CD4-positive, alpha-beta memory T cell (primary cell): ENCODE data around the gene LRP10. TPM values are rescaled to one million over a fixed set of nuclear protein-coding genes. Genes with fewer than 3 reads are reported as not detected.

Source experiments
- CTCF ChIA-PET: fragments of 350-600 bp; sonication (Branson Sonifier 250); formaldehyde crosslinking; loops from one replicate; lab custom pipeline; 2021; ENCODE audit warnings: inconsistent platforms; ENCODE audit not compliant: partially characterized antibody; lab: Charles Lee
- POLR2A ChIA-PET: fragments of 350-600 bp; sonication (Branson Sonifier 250); formaldehyde crosslinking; loops from one replicate; lab custom pipeline; 2021; ENCODE audit not compliant: partially characterized antibody; lab: Charles Lee
- DNase-seq, 5 donors: peaks; one replicate each; pipeline versions ENCODE4 v3.0.0 to v3.0.0-alpha.2; 2020 to 2022; ENCODE audit warnings: mixed read lengths in 1 of 5
- H3K27ac ChIP-seq: one replicate; pipeline ENCODE4 v1.7.0; 2013; ENCODE audit warnings: low read depth, low read length
- H3K27me3 ChIP-seq: 2 replicates; pipeline ENCODE4 v1.7.0; 2013; ENCODE audit warnings: mild to moderate bottlenecking, low read length, moderate library complexity; ENCODE audit not compliant: insufficient read depth
- H3K36me3 ChIP-seq: 2 replicates; pipeline ENCODE4 v1.7.0; 2013; ENCODE audit warnings: mild to moderate bottlenecking, low read length, moderate library complexity; ENCODE audit not compliant: insufficient read depth
- H3K4me1 ChIP-seq: 2 replicates; pipeline ENCODE4 v1.7.0; 2013; ENCODE audit warnings: mild to moderate bottlenecking, low read length, moderate library complexity; ENCODE audit not compliant: insufficient read depth
- H3K4me3 ChIP-seq, 2 donors: one replicate each; pipeline ENCODE4 v1.7.0; 2013; ENCODE audit warnings: low read length in 2 of 2, mild to moderate bottlenecking in 1 of 2
- H3K9me3 ChIP-seq, 2 donors: one replicate each; pipeline ENCODE4 v1.7.0; 2013; ENCODE audit warnings: low read length in 2 of 2, control low read depth in 1 of 2; ENCODE audit not compliant: control insufficient read depth in 1 of 2
- H3K27ac Mint-ChIP-seq, 7 donors: one replicate each; pipeline ENCODE4 v1.8.0; 2020 to 2021; ENCODE audit warnings: mixed read lengths in 7 of 7, mild to moderate bottlenecking in 6 of 7, inconsistent platforms in 3 of 7, moderate library complexity in 3 of 7
- H3K27me3 Mint-ChIP-seq, 2 donors: one replicate each; pipeline ENCODE4 v1.8.0; 2020 to 2021; ENCODE audit warnings: mixed read lengths in 2 of 2
- H3K36me3 Mint-ChIP-seq, 2 donors: one replicate each; pipeline ENCODE4 v1.8.0; 2020 to 2021; ENCODE audit warnings: mixed read lengths in 2 of 2, inconsistent platforms in 1 of 2, mild to moderate bottlenecking in 1 of 2
- H3K4me1 Mint-ChIP-seq, 4 donors: one replicate each; pipeline ENCODE4 v1.8.0; 2020 to 2021; ENCODE audit warnings: mixed read lengths in 4 of 4, mild to moderate bottlenecking in 1 of 4
- H3K4me3 Mint-ChIP-seq, 8 donors: one replicate each; pipeline ENCODE4 v1.8.0; 2020 to 2021; ENCODE audit warnings: mixed read lengths in 8 of 8, mild to moderate bottlenecking in 7 of 8, moderate library complexity in 6 of 8, inconsistent platforms in 3 of 8
- H3K9me3 Mint-ChIP-seq, 8 donors: one replicate each; pipeline ENCODE4 v1.8.0; 2020 to 2021; ENCODE audit warnings: mixed read lengths in 8 of 8, mild to moderate bottlenecking in 5 of 8, inconsistent platforms in 3 of 8, moderate library complexity in 1 of 8
- intact Hi-C: fragments of 100-400 bp; cut with micrococcal nuclease; formaldehyde crosslinking; loops from one replicate; pipeline ENCODE4 v1.15.1; 2023
- polyA plus RNA-seq, 2 donors: library from polyadenylated mRNA; unstranded; fragments of 300-500 nt; fragmentation: Illumina TruSeq; gene quantifications; one replicate each; pipeline ENCODE4 v1.2.3, GENCODE V29; 2021
- total RNA-seq, 2 experiments: library from RNA; stranded (reverse); gene quantifications; one replicate each; pipeline ENCODE4 v1.2.3, GENCODE V29; 2021

LRP10 gene
- total and polyA plus RNA-seq, 4 experiments from 2014 or later: 92.0 to 118 (median 95.6) TPM

GRCh38 chr14:22885975-22886374 lies 14.4 kb downstream of the LRP10 start:
- peaks cover 0 to 2% (median 0%) of the 10 kb centered on the region in 8 donors for H3K9me3 Mint-ChIP-seq
- DNase-seq: no peak
- intact Hi-C loops: loop anchor here (2.0 kb wide), 1 partner anchor 43 kb away; the partner anchor contains the start of gene PRMT5
- H3K27ac Mint-ChIP-seq: peak overlapping the region; percentile 15 to 95 (median 89)
- H3K27me3 Mint-ChIP-seq: no peaks in the 10 kb centered on the region
- ChIA-PET CTCF (interaction anchor here (1.0 to 11.4 kb wide), 12 partner anchors 8 to 316 kb away, joined by 3 to 191 read pairs (median 6); partner anchors contain the start of gene LRP10), POLR2A (interaction anchor here (0.9 to 10.8 kb wide), 16 partner anchors 8 to 345 kb away, joined by 3 to 208 read pairs (median 8); partner anchors contain the start of genes ACIN1, C14orf119, LRP10 and MRPL52)
- H3K36me3 Mint-ChIP-seq: peaks cover 6 to 8% of the 10 kb centered on the region in 2 donors
- Histone ChIP-seq H3K4me1 (peaks cover 57% of the 10 kb centered on the region), H3K36me3 (no peaks in the 10 kb centered on the region), H3K9me3 (no peaks in the 10 kb centered on the region), H3K27me3 (no peaks in the 10 kb centered on the region), H3K4me3 (no peak overlapping the region), H3K27ac (peak overlapping the region; percentile 68)
- peaks cover 36 to 85% (median 60%) of the 10 kb centered on the region in 4 donors for H3K4me1 Mint-ChIP-seq
- peak overlapping the region; percentile 67 to 97 (median 78) for H3K4me3 Mint-ChIP-seq

GRCh38 chr14:22886500-22887259 lies 15.1 kb downstream of the LRP10 start:
- Mint-ChIP-seq H3K27me3 (no peaks in the 10 kb centered on the region), H3K27ac (peak overlapping the region; percentile 93 to 99 (median 97)), H3K4me3 (peak overlapping the region; percentile 87 to 97 (median 94)), H3K4me1 (peaks cover 34 to 85% (median 59%) of the 10 kb centered on the region in 4 donors), H3K36me3 (peaks cover 6 to 8% of the 10 kb centered on the region in 2 donors), H3K9me3 (peaks cover 0 to 2% (median 0%) of the 10 kb centered on the region in 8 donors)
- Histone ChIP-seq H3K27ac (peak overlapping the region; percentile 68), H3K4me1 (peaks cover 57% of the 10 kb centered on the region), H3K4me3 (peak overlapping the region; percentile 24 to 30), H3K36me3 (no peaks in the 10 kb centered on the region), H3K9me3 (no peaks in the 10 kb centered on the region), H3K27me3 (no peaks in the 10 kb centered on the region)
- intact Hi-C loops: loop anchor here (1.0 to 2.0 kb wide), 5 partner anchors 14 to 57 kb away; partner anchors contain the start of genes LRP10, MRPL52, PRMT5 and RBM23
- peak; percentile 73 to 85 (median 78) for DNase-seq
- ChIA-PET POLR2A (interaction anchor here (0.6 to 10.8 kb wide), 21 partner anchors 9 to 890 kb away, joined by 3 to 208 read pairs (median 6); partner anchors contain the start of genes ACIN1, C14orf119, DAD1 and LRP10), CTCF (interaction anchor here (0.5 to 11.4 kb wide), 14 partner anchors 9 to 317 kb away, joined by 3 to 191 read pairs (median 6); partner anchors contain the start of genes LRP10 and MRPL52)

DNA sequence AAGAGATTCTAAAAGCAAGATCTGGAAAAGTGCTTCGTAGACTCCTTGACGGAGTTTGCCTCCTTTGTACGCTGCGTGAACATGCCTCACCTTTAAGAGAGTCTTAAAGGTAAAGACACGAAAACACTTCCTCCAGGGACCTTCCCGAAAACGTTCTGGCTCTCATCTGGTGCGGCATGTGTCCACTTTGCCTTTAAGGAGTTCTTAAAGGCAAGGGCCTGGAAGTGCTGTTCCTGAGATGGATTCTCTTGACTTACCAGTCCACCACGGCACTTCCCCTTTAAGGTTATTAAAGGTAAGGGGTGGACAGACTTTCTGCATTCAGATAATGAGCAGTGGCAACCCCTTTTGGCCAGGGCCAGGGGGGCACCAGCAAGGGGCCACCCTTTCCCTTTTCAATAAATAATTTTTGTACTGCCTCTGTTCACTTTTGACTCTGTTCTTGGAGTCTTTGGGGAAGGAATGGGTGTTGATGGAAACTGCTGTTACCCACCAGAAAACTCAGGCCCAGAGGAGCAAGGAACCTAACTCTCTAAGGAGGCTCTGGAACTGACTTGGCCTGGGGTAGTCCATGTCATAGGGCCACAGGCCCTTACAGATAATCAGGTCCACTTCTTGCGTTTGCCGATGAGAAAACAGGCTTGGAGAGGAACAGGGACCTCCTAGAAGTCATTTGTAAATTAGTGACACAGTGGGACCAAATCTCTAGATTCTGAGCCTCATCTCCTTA lies 15.9 kb downstream of the LRP10 start:
- H3K4me3 Mint-ChIP-seq: peak overlapping the region; percentile 87 to 97 (median 94)
- ChIA-PET CTCF (interaction anchor here (0.8 to 11.4 kb wide), 12 partner anchors 9 to 317 kb away, joined by 3 to 191 read pairs (median 10); partner anchors contain the start of genes LRP10 and MRPL52), POLR2A (interaction anchor here (0.9 to 10.8 kb wide), 18 partner anchors 9 to 890 kb away, joined by 3 to 208 read pairs (median 8); partner anchors contain the start of genes DAD1, LRP10, MRPL52 and OXA1L)
- H3K36me3 ChIP-seq: no peaks in the 10 kb centered on the region
- peaks cover 6 to 8% of the 10 kb centered on the region in 2 donors for H3K36me3 Mint-ChIP-seq
- no peaks in the 10 kb centered on the region for H3K9me3 ChIP-seq
- peak overlapping the region; percentile 93 to 99 (median 97) for H3K27ac Mint-ChIP-seq
- peaks cover 0 to 2% (median 0%) of the 10 kb centered on the region in 8 donors for H3K9me3 Mint-ChIP-seq
- no peaks in the 10 kb centered on the region for H3K27me3 Mint-ChIP-seq
- no peaks in the 10 kb centered on the region for H3K27me3 ChIP-seq
- intact Hi-C loops: loop anchor here (1.0 to 2.0 kb wide), 5 partner anchors 13 to 58 kb away; partner anchors contain the start of genes LRP10, MRPL52, PRMT5 and RBM23
- H3K4me1 Mint-ChIP-seq: peaks cover 34 to 77% (median 56%) of the 10 kb centered on the region in 4 donors
- H3K4me3 ChIP-seq: peak overlapping the region; percentile 24 to 30
- peaks cover 54% of the 10 kb centered on the region for H3K4me1 ChIP-seq
- H3K27ac ChIP-seq: peak overlapping the region; percentile 68
- DNase-seq: peak; percentile 61 to 84 (median 68)

GRCh38 chr14:22887990-22888378 lies 16.4 kb downstream of the LRP10 start:
- Histone ChIP-seq H3K27me3 (no peaks in the 10 kb centered on the region), H3K4me3 (peak overlapping the region; percentile 24 to 30), H3K27ac (peak overlapping the region; percentile 68), H3K36me3 (no peaks in the 10 kb centered on the region), H3K9me3 (no peaks in the 10 kb centered on the region), H3K4me1 (peaks cover 48% of the 10 kb centered on the region)
- Mint-ChIP-seq H3K36me3 (peaks cover 6 to 9% of the 10 kb centered on the region in 2 donors), H3K9me3 (peaks cover 0 to 2% (median 0%) of the 10 kb centered on the region in 8 donors), H3K27ac (peak overlapping the region; percentile 93 to 99 (median 97)), H3K4me1 (peaks cover 32 to 72% (median 53%) of the 10 kb centered on the region in 4 donors), H3K27me3 (no peaks in the 10 kb centered on the region), H3K4me3 (peak overlapping the region; percentile 87 to 97 (median 94))
- peak in 3 of 5 donors; percentile 24 to 47 (median 37) for DNase-seq
- intact Hi-C loops: loop anchor here (1.0 to 2.0 kb wide), 5 partner anchors 12 to 59 kb away; partner anchors contain the start of genes LRP10, MRPL52, PRMT5 and RBM23
- CTCF ChIA-PET: interaction anchor here (0.8 to 11.4 kb wide), 11 partner anchors 9 to 318 kb away, joined by 3 to 191 read pairs (median 5); partner anchors contain the start of genes LRP10 and MRPL52
- POLR2A ChIA-PET: interaction anchor here (0.7 to 10.8 kb wide), 13 partner anchors 8 to 891 kb away, joined by 3 to 208 read pairs (median 6); partner anchors contain the start of genes ACIN1, C14orf119, DAD1 and LRP10

GRCh38 chr14:22888662-22889061 lies 17.1 kb downstream of the LRP10 start:
- Mint-ChIP-seq H3K4me3 (peak overlapping the region; percentile 87 to 97 (median 94)), H3K9me3 (peaks cover 0 to 2% (median 0%) of the 10 kb centered on the region in 8 donors), H3K36me3 (peaks cover 6 to 12% of the 10 kb centered on the region in 2 donors), H3K4me1 (peaks cover 30 to 66% (median 49%) of the 10 kb centered on the region in 4 donors), H3K27ac (peak overlapping the region; percentile 93 to 99 (median 97)), H3K27me3 (no peaks in the 10 kb centered on the region)
- CTCF ChIA-PET: interaction anchor here (0.9 to 11.4 kb wide), 11 partner anchors 9 to 318 kb away, joined by 3 to 191 read pairs (median 5); partner anchors contain the start of genes LRP10 and MRPL52
- DNase-seq: peak; percentile 29 to 47 (median 40)
- Histone ChIP-seq H3K4me1 (peaks cover 45% of the 10 kb centered on the region), H3K27ac (peak overlapping the region; percentile 68), H3K27me3 (no peaks in the 10 kb centered on the region), H3K36me3 (no peaks in the 10 kb centered on the region), H3K9me3 (no peaks in the 10 kb centered on the region), H3K4me3 (no peak overlapping the region)
- POLR2A ChIA-PET: interaction anchor here (0.7 to 10.8 kb wide), 16 partner anchors 8 to 677 kb away, joined by 3 to 208 read pairs (median 5); partner anchors contain the start of genes ACIN1, C14orf119, DAD1 and LRP10
- intact Hi-C loops: no loop called here

- Mint-ChIP-seq H3K4me1 (peaks cover 27 to 48% (median 36%) of the 10 kb centered on the region in 4 donors), H3K9me3 (peaks cover 0 to 2% (median 0%) of the 10 kb centered on the region in 8 donors), H3K36me3 (peaks cover 8 to 12% of the 10 kb centered on the region in 2 donors), H3K4me3 (peak overlapping the region in 2 of 8 donors; percentile 25 to 39), H3K27me3 (no peaks in the 10 kb centered on the region), H3K27ac (peak overlapping the region in 3 of 7 donors; percentile 64 to 95 (median 72))
- H3K4me3 ChIP-seq: no peak overlapping the region
- H3K9me3 ChIP-seq: no peaks in the 10 kb centered on the region
- CTCF ChIA-PET: interaction anchor here (0.9 to 11.4 kb wide), 6 partner anchors 11 to 320 kb away, joined by 3 to 191 read pairs (median 36); partner anchors contain the start of gene LRP10
- no peaks in the 10 kb centered on the region for H3K27me3 ChIP-seq
- intact Hi-C loops: no loop called here
- H3K27ac ChIP-seq: no peak overlapping the region
- peaks cover 41% of the 10 kb centered on the region for H3K4me1 ChIP-seq
- no peaks in the 10 kb centered on the region for H3K36me3 ChIP-seq
- DNase-seq: no peak
- POLR2A ChIA-PET: interaction anchor here (1.0 to 10.8 kb wide), 5 partner anchors 9 to 60 kb away, joined by 3 to 208 read pairs (median 8); partner anchors contain the start of genes LRP10, MRPL52 and RBM23
These were observed 18.9 kb downstream of the LRP10 start for GRCh38 chr14:22890416-22890815.
